Peyer's patch (tissue), 4 donors: Measurements from ENCODE around the gene DISP3.

Source experiments
- POLR2A ChIP-seq, 2 donors: fragments of 450-650 bp; IDR thresholded peaks; one replicate each; pipeline ENCODE4 v1.5.1; 2017; ENCODE audit warnings: antibody characterized with exemption in 2 of 2, mild to moderate bottlenecking in 2 of 2, moderate library complexity in 2 of 2
- TF ChIP-seq, protein P1 (sequence below), 6 experiments: fragments of 450-650 bp in 4 of 6; fragments of 200-600 bp in 2 of 6; sonication (generic) in 1 of 6; IDR thresholded peaks; one replicate each; pipeline ENCODE4 v1.5.1; 2017 to 2019; ENCODE audit warnings: antibody characterized with exemption in 6 of 6, mild to moderate bottlenecking in 3 of 6, moderate library complexity in 1 of 6

DNA sequence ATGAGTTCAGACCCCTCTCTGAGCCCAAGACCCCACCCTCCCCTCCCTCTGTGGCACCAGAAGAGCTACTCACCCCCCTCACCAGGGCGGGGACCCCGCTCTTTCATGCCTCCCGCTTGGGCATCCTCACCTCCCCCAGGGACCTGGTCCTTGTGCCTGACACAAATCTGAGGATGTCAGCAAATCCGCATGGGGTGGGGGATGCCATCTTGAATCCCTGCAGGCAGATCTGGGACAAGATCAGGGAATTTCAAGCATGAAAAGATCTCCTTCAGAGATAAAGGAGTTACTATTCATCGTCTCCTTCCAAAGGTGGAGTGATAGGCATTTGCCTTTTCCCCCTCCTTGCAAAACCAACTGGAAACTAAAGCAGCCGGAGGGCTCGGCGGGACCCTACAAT lies 81.1 kb downstream of the DISP3 start:
- TF ChIP-seq, protein P1, sequence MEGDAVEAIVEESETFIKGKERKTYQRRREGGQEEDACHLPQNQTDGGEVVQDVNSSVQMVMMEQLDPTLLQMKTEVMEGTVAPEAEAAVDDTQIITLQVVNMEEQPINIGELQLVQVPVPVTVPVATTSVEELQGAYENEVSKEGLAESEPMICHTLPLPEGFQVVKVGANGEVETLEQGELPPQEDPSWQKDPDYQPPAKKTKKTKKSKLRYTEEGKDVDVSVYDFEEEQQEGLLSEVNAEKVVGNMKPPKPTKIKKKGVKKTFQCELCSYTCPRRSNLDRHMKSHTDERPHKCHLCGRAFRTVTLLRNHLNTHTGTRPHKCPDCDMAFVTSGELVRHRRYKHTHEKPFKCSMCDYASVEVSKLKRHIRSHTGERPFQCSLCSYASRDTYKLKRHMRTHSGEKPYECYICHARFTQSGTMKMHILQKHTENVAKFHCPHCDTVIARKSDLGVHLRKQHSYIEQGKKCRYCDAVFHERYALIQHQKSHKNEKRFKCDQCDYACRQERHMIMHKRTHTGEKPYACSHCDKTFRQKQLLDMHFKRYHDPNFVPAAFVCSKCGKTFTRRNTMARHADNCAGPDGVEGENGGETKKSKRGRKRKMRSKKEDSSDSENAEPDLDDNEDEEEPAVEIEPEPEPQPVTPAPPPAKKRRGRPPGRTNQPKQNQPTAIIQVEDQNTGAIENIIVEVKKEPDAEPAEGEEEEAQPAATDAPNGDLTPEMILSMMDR (IDR thresholded peaks at IDR 0.05), result no peak
- no peak for TF ChIP-seq POLR2A (IDR thresholded peaks at IDR 0.05)
